GM19351 (cell line): ENCODE measurements around the gene RIPK1.
A peak's percentile ranks its signal among the peaks of the same experiment; 100 is the strongest.

ENCODE experiments used
- ATAC-seq: cut with Tn5 transposase; IDR thresholded peaks from one replicate; pipeline ENCODE4 v1.9.1; 2021; ENCODE audit warnings: mild to moderate bottlenecking, moderate library complexity; ENCODE audit not compliant: unreplicated experiment

The RIPK1 gene

GRCh38 chr6:3159805-3160781, 91.8 kb downstream of the RIPK1 start:
- no peak for ATAC-seq

DNA sequence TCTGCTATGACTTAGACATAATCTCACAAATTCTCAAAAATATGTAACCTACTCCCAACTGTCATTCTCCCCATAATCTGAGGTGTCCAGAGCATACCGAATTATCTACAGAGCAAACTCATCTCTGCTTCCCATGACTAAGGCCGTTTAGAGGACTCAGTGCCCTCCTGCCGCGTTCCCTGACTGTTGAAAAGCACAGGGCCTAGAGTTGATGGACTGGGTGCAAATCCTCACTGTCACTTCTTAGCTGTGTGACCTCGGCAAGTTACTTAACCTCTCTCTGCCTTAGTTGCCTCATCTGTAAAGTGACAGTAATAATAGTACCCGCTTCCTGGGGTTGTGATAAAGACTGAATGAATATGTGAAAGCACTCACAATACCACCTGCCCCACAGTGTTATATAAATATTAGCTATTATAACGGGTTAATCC, 93.8 kb downstream of the RIPK1 start:
- ATAC-seq = no peak

DNA sequence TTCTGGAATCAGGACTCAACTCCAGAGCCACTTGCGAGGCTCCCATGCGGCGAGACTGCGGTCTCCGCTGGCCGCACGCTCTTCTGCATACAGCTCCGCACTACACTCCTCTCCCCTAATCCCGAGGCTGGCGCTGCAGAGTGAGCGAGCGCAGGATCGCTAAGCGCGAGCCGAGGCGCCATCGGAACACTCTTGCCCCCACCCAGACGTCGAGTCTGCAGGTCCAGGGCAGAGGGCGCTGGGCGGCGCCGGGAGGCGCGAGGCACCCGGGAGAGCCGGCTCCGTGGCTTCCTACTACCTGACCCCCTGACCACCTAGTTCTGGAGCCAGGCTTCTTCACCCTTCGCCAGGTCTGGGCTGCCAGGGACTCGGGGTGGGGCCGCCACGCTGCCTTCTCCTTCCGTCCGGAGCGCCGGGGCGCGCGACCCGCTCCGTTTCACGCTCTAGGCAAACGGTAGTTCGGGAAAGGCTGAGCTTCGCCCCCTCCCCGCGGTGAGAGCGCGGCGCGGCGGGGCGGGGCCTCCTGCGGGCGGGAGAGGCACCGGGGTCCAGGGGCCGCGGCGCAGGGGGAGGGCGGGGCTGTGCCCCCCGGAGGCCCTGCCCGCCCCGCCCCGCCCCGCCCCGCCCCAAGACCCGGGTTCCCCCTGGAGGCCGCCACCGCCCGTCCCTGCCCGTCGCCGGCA, 94.4 kb downstream of the RIPK1 start:
- ATAC-seq = peak; percentile 69

- peak; percentile 16 for ATAC-seq
Observed at GRCh38 chr6:3163248-3163594, 94.9 kb downstream of the RIPK1 start.

- ATAC-seq = no peak
Observed at GRCh38 chr6:3164388-3164787, 96.1 kb downstream of the RIPK1 start.
